ENCODE measurements around the gene SEPTIN11.
"Not testable (repeated sequence)": the region's sequence is repeated elsewhere in the genome, so short reads cannot be mapped to it uniquely, and the experiment has no call there.

SEPTIN11 gene

DNA sequence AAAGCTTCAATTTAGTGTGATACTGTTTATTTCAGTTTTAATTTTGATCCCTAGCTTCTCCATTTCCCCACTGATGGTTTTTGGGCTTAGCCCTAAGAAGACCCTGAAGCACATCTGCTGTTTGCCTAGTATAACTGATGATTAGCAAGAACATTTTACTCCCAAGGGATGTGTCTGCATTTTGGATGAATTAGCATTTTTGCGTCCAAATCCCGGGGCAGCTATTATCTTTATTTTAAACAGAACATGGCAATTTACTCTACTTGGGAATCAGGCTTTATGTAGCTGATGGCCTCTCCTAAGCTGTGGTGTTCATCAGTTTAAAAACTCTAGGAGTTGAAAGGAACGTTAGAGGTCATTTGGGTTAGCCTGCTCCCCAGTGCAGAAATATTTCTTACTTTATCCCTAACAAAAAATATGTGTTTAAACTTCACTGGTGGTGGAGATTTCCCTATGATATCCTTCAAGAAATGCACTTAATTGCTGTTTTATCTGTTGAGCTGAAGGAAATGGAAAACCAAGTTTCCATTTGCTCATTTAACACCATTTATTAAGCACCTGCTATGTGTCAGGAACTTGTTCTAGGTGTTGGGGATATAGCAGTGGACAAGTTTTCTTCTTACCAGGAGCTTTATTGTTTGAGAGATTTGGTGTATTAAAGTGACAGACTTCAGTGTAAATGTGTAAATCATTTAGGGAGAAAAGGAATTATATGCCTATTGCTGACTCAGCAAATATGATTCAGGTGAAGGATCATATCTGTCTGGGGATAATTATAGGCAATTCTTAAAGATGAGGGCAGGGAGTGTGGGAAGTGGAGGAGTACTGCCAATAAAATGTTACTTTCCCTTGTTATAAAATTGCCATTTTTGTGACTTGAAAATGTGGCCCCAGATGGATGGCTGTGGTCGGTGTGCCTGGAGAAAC is 3.4 kb downstream of the SEPTIN11 start:
- DNase-seq = no peak

DNA sequence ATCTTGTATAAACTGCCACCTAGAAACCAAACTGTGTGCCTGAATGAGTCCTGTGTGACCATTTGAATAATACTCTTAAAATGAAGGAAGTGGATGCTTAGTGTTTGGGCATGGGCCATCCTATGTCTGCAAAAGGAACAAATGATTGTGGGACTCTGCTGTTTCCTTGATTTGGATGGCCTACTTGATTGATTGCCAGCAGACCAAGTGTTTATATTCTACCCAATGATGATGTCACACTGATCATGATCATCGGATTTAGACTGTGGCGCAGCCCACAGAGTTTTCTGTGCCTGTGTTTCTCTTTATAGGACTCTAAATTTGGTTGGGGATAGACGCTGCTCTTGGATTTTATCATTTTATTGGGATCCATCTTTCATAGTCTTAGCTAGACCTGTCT is 4.4 kb downstream of the SEPTIN11 start:
- DNase-seq = no peak

DNA sequence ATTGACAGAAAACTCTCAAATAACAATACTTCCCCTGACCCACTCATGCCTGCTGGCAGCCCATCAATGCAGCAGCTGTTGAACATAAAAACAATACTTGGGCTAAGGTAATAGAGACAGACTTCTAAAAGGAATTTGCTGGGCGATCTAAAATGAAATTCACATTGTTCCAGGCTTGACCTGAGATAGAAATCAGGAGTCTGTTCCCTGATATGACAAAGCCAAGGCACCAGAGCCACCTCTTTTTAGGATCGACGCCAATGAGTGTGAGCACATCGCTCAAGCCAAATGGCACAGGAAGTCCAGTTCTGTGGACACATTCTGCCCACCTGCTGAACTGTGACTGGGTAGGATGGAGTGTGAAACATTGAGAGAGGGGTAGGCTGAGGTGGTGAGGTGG is 4.9 kb downstream of the SEPTIN11 start:
- DNase-seq = no peak

DNA sequence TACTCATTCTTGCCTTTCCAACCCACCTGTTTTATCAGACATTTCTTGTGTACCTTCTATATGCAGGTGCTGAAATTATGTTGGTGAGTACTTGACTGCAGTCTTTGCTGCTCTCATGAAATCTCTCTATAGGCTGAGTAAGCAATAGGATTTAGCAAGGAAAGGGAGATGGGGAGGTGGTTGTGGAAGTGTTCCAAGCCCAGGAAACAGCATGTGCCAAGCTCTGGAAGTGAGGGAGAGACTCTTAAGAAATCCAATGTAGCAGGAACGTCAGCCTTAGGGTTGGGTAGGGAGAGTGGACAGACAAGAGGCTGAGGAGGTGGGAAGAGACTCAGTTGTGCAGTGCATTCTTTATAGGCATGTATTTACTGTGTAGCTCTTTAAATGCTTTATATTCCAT is 5.6 kb downstream of the SEPTIN11 start:
- DNase-seq = no peak

DNA sequence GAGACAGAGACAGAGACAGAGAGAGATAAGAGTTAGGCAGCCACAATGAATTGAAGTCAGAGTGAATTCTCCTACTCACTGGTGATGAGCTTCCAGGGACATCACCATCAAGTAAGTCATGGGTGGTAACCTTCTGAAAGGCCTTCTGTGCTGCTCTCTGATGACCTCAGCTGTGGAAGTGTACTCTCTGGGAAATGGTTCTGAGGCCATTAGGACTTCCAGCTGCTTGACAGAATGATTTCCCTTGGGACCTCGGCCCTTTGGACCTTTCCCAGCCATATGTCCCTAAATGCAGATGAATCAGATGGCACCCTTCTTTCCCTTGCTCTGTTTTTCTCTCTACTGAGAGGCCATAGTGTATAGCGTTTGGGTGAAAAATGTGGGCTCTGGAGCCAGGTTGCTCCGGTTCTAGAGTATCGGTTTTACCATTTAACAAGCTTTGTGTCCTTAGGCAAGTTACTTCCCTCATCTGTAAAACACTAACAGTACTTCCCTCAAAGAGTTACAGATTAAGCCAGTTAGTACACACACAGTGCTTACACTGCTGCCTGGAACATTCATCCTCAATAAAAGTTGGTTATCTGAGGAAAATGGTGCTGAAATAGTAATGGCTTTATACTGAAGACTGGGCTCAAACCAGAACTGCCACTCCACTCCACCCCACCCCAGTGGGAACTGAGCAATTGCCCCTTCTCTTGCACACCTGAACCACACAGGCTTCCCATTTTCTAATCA is 7.6 kb downstream of the SEPTIN11 start:
- DNase-seq = peak; percentile 27

DNA sequence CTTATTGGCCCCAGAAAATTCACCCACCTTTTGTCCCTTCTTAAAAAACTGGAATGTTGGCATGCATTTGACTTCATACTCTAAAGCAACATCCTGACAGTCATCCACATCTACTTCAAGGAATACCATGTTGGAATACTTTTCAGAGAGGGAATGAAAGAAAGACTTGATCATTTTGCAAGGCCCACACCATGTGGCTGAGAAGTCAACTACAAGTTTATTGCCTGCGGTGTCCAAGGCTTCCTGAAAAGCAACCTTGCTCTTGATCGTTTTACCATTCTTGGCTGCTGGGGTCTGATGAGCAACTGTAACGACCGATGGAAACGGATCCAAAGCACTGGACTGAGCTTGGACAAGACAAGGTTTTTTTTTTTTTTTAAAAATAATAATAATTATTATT is 9.3 kb downstream of the SEPTIN11 start:
- no peak for DNase-seq

DNA sequence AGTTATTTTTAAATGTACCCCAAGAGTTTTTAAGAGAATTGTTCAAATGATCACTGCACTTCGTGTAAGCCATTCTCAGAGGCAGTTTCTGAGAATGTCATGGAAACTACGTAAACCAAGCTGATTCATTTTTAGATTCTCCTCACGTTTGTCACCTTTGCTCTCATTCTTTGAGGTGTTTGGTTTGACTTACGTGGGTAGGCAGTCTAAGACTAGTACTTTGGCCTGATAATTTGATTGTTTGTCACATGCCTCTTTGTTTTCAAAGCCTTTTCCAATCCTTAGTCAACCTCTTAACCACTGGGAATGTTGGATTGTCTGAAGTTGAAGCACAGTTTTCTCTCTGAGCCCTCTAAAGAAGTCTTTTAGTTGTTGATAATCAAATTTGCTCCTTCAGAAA is 10.5 kb downstream of the SEPTIN11 start:
- DNase-seq = no peak

DNA sequence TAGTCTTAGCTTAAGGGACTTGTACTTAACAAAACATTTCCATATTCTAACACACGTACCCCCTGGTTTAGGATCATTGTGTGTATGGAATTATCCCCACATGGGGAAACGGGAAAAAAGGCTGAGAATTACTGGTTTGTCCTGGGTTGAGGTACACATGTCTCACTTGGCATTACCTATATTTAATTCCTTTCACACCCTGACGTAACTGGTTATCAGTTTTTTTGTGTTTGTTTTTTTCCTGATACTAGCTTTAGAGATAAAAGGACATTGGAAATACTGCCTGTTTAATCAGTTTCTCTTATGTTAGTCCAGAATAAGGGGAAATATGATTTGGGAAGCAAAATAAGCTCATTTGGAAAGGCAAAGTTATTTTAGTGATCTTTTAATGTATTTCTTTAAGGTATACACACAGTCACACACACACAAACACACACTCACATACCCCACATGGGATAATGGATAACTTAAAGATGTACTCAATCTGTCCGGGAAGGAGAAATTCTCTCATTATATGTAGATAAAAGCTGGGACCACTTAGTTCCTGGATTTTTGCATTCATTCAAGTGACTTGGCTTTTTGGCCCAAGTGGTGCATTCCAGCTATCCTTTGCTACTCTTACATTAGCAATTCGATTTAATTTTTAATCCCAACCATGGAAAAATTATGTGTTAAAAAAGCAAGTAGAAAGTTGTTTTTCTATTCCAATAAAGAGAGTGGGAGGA is 13.0 kb downstream of the SEPTIN11 start:
- DNase-seq = no peak

DNA sequence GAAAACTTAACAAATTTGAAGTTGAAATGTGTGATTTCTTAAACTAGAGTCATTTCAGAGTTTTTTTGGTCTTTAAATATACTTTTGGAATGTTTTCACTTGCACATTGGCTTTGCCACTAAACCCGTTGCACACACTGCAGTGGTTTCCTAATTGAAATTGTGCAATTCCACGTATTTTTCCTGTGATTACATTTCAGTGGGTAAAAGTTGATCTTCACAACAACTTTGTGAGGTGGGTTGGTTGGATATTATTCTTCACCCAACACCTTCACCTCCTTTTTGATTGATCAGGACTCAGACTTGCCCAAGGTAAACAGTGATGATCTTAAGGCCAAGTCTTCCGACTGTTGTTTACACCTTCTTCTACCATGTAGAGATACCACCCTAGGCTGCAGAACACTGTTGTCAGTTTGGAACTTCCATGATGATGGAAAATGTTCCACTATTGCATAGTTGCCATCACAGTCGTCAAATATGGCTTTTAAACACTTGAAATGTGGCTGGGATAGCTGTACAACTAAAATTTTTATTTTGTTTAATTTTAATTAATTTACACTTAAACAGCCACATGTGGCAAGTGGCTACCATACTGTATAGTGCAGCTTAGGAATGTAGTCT is 13.7 kb downstream of the SEPTIN11 start:
- DNase-seq = no peak

DNA sequence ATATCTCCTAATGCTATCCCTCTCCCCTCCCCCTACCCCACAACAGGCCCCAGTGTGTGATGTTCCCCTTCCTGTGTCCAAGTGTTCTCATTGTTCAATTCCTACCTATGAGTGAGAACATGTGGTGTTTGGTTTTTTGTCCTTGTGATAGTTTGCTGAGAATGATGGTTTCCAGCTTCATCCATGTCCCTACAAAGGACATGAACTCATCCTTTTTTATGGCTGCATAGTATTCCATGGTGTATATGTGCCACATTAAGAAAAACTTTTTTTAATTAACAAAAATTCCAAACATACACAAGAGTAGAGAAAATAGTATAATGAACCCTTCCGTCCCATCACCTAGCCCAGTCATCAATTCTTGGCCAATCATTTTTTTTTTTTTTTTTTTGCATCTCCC is 14.4 kb downstream of the SEPTIN11 start:
- not testable (repeated sequence) for DNase-seq

DNA sequence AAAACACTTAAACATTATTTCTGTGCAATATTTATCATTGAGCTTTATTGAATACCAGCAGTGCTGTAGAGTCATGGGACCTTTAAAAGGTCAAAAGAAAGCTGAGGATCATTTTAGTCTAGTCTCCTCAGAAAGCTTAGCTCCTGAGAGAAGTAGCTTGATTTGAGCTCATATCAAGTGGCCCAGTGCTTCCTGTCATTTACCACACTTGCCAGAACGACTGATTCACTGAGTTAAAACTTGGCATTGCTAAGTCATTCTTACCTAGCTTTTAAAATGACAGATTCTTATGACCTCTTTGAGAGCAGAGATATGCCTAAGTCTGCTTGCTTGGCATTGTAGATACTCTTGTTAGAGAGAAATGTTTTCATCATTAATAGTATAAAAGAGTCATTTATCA is 15.2 kb downstream of the SEPTIN11 start:
- DNase-seq = no peak

DNA sequence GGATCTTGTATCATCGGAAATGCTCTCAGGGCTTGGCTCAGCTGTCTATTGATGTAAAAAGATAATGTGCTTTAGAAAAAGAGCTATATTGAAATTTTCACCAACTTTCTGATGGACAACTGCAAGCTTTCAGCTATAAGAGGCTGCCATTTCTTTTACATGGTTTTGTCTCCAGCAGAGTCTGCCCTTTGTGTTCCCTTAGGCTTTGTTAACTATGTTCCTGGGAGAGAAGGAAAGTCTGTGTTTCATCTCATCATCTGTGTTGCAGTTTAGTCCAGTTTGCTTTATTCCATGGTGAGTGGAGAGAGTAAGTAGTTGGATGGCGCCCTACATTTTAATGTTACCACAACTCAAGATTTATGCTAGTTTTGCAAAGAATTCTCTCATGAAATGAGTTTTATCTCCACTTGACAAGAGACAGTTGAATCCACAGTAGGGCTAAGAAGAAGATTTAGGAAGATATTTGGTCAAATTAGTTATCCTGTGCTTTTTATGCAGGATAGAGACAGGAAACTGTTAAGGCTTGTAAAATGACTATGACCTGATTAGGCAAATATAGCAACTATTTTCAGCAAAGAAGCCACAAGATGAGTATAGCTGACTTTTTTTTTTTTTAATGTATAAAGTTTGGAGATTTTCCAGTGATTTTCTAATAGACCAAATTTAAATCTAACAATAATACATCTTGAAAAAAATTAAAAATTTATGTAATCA is 16.5 kb downstream of the SEPTIN11 start:
- DNase-seq = no peak

DNA sequence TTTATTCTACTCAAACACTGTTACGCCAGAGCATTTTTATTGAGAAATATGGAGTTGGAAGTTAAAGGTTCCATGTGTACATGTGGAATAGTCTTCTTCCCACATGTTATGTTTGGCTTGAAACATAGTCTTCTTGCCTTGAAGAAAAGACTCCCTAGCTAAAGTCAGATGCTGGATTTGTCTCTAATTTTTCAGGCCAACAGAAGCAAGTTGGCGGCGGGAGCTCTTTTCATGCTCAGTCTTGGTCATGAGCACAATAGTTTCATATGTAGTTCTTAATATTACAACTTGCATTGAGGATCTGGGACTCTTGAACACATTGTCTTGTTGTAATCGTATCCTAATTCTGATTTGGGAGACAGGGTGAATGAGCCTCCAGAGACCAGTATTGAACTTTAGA is 19.4 kb downstream of the SEPTIN11 start:
- DNase-seq = no peak

DNA sequence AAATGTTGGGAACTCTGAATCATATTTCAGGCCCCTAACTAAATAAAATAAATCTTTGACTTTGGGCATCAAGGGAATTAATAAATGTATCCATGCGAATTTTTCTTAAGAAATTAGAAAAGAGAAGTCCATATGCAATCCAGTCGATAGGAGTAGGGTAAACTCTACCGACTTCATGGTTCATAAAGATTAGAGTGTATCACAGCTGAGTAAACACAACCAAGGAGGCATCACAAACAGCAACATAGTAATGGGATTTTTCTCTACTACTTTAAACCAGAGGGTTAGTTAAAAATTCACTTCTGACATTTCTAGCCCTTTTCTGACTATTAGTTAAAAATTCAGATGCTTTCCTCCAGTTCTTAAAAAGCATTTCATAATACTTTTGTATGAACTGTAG is 19.9 kb downstream of the SEPTIN11 start:
- DNase-seq = no peak

DNA sequence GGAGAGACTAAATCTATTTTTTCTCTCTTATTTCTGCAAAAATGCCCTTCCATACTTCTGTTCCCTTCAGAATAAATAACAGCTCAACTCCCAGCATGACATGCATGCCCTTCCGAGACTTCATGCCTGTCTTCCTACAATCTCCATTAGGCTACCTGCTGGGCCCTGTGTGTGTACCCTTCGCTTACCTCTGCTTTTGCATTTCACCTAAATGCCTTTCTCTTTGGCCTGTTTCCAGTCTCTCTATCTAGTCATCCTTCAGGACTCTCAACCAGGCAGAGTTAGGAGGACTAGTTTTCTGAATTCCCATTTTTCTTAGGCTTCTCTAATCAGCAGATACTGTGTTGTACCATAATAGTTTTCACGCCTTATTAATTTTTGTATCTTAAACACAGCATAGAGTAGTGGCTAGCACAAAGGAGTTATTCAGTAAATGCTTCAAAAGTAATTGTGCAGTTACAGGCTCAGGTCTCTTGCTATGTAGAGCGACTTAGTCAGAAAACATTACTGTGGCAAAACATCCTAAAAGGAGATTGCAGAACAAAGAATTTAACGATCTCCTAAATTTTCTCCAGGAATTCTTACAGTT is 20.5 kb downstream of the SEPTIN11 start:
- DNase-seq = no peak

DNA sequence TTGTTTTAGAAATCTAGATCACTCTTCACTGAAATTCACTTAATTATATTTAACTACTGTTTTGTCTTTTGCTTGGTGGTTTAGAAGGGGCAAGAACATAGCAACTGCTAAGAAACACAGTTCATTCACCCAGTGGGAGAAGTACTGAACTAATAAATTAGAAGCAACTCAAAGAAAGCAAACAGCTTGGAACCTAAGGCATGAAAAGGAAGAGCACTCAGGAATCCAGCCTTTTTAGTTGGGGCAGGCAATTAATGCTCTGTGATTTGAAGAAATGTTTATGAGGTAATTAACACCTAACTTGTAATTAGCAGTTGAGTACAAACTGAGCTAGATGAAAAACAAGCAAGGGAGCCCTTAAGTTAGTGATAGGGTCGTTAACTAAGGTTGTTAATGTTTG is 22.8 kb downstream of the SEPTIN11 start:
- DNase-seq = no peak

DNA sequence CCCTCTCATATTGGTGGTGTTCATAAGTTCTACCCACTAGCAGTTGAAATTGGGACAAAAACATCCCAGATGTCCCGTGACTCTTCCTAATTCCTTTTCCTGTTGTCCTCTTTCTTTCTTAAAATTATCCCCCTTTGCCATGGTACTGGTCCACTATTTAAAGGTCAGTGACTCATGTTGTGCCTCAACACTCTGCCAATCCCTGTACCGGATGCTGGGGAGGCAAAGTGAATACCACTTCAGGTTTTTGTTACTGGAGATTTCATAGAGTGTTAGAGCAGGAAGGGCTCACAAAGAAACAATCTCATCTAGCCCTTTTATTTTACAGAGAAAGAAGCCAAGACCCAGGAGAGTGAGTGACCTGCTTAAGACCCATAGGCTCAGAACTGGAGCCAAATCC is 24.6 kb downstream of the SEPTIN11 start:
- no peak for DNase-seq

DNA sequence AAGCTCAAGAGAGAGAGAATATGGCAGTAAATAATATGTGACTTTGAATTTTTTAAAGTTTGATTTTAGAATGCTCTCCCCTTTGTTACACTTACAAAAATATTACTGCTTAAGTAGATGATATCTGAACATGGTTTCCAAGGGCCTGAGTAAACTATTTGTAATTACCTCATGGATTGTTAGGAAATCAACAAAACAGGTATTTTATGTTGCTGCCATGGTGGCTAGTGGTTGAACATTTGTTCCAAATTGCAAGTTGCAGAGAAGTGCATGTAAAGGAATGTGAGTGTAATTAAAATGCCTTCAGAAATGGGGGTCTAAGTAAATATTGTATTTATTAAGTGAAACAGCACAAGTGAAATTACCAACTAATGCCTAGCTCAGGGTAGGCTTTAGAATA is 27.6 kb downstream of the SEPTIN11 start:
- DNase-seq = no peak

DNA sequence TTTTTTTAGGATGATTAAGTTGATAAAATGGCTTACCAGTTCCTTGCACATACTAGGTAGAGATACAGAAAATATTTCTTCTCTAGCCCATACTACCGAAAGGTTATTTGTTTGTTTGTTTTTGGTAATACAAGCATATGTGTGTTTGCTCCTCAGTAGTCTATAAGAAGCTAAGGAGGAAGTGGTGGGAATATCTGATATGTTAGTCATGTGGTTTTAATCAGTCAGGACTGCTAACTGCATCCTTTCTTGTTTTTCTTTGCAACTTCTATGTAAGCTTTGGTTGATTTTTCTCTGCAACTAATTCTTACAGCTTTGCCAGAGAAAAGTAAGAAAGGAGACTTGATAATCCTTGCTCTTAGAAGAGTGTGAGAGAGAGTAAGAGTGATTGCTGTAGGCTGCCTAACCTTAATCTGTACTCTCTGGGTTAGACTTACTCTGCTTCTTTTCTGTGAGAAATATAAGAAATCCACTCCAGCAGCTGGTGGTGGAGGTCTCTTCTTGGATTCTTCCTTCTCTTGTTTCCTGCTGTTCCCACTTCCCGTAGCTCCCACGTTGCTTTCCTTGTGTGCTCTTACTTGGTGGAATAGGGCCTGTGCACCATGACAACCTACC is 28.3 kb downstream of the SEPTIN11 start:
- DNase-seq = no peak

DNA sequence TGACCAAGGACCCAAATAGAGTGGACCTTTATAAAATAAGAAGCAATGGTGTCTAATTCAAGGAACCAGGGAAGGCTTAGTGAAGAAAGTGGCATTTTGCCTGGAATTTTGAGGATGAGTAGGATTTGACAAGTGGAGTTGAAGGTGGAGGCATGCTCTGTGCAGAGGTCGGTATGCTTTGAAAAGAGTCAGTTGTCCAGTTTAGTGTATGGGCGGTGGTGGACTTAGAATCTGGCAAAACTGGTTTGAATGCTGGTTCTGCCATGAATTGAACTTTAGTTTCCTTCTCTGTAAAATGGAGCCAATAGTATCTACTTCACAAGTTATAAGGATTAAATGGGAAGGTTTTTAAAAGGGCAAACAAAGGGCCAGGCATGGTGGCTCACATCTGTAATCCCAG is 29.7 kb downstream of the SEPTIN11 start:
- DNase-seq = no peak

DNA sequence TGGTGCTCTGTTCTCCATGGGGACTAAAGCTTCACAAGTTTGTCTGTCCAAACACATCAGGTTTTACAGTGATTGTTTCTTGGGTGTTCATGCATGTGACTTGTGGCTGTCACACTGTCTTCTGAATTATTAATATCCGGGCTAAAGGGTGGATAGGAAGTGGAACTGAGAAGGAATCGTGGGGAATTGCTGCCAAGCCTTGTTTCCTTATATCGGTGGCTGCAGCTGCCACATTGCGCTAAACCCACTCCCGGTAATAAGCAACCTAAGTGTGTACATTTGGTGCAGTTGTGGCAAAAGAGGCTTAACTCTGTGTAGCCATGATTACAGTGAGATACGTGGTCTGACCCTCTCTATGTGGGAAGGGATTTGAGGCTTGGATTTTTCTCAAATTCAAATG is 30.7 kb downstream of the SEPTIN11 start:
- DNase-seq = no peak

DNA sequence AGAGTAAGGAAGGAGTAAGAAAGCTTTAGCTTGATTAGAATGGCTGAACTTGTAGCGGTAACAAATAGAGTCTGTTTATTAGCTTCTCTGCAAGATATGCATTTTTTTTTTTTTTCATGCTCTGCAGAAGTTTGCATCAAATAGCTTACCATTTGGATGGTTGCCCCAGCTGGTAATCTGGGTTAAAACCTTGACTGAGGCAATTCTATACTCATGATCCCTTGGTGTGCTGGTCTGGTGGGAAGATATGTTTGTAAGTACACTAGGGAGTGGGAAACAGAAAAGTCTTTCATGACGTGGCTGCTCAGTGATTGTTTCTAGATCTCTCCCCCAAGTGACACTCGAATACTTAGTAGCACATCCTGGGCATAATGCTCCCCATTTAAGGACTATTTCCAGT is 32.1 kb downstream of the SEPTIN11 start:
- no peak for DNase-seq
